SK-N-MC (cell line): ENCODE results near the gene CRYGC.

Source experiments
- DNase-seq: peaks from one replicate; pipeline ENCODE4 v3.0.0-alpha.2; 2011; ENCODE audit warnings: low read depth, low spot score
- H3K27ac ChIP-seq: fragments of 200-600 bp; sonication (generic); 2 replicates; pipeline ENCODE4 v1.5.1; 2016; ENCODE audit warnings: mixed run types
- H3K36me3 ChIP-seq: fragments of 200-600 bp; sonication (generic); 2 replicates; pipeline ENCODE4 v1.6.1; 2017; ENCODE audit warnings: antibody characterized with exemption, low read length, mixed read lengths; ENCODE audit not compliant: insufficient read depth
- H3K4me3 ChIP-seq: fragments of 200-600 bp; sonication (generic); 2 replicates; pipeline ENCODE4 v1.5.1; 2016
- H3K9ac ChIP-seq: fragments of 200-600 bp; sonication (generic); 2 replicates; pipeline ENCODE4 v1.8.0; 2017; ENCODE audit warnings: mixed run types, mixed read lengths; ENCODE audit not compliant: insufficient read length
- H3K9me3 ChIP-seq: fragments of 200-600 bp; sonication (generic); 2 replicates; pipeline ENCODE4 v1.6.1; 2017; ENCODE audit warnings: low read depth, mild to moderate bottlenecking, antibody characterized with exemption, low read length, moderate library complexity, mixed read lengths
- EZH2 ChIP-seq: fragments of 200-600 bp; sonication (generic); IDR thresholded peaks from one replicate; pipeline ENCODE4 v1.6.1; 2017; ENCODE audit warnings: antibody characterized with exemption
- FOXP2 ChIP-seq: optimal IDR thresholded peaks from 2 replicates; pipeline ENCODE3; 2011; ENCODE audit warnings: mild to moderate bottlenecking, moderate library complexity; ENCODE audit not compliant: insufficient read depth; ENCODE audit errors: extremely low read length, control extremely low read depth
- POLR2AphosphoS5 ChIP-seq: IDR thresholded peaks from 2 replicates; pipeline ENCODE4 v1.6.1; 2012; ENCODE audit warnings: mild to moderate bottlenecking, low read depth, low read length, borderline replicate concordance

The CRYGC gene, protein sequence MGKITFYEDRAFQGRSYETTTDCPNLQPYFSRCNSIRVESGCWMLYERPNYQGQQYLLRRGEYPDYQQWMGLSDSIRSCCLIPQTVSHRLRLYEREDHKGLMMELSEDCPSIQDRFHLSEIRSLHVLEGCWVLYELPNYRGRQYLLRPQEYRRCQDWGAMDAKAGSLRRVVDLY

DNA sequence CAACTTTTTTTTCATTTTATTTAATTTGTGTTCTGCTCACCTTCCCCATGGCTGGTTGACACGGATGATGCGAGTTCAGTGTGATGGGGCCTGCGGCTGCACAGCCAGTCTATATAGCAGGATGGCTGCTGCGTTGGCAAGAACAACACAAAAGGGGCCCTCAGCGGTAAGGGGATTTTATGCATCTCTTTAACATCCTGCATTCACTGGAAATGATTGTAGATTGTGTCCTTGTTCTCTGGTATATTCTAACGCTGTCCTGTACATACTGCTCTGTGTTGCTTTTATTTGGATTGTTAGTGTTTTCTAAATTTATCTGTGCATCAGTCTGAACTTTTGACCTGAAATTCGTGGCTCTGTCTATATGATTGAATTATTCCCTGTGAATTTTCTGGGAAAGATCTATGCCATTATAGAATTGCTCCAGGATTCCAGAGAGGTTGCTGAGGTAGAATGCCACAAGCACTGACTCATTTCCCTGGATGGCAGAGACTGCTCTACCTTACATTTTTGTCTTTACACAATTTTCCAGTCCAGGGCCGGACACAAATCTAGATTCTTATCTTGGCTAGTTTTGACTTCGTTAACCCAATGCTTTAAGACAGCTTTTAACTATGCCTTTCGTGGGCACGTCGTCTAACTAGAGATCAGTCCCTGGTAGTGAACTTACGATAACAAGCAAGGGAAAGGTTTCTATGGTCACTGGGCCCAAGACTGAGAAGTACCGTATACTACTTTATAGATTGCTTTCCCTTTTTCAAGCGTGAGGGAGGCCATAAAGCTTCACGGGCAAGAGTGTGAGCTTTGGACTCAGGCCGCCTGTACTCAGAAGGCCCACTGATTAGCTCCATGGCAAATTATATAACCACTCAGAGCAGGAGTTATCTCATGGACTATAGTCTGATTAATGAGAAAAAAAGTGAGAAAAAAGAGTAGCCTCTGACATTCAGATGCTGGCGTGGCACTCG lies at the start of gene CRYGC:
CRYGC (minus strand) TSS at position 85 of the 968 bp plus-strand sequence; CDS start at position 49, 36 bp downstream.
- Histone ChIP-seq H3K4me3 (no peak within 1 kb of the TSS), H3K9me3 (no peaks in the 10 kb centered on the region), H3K9ac (no peak within 1 kb of the TSS), H3K27ac (no peak within 1 kb of the TSS), H3K36me3 (no peaks in the 10 kb centered on the region)
- TF ChIP-seq POLR2AphosphoS5 = no peak
- no peak for TF ChIP-seq FOXP2
- no peak for TF ChIP-seq EZH2
- DNase-seq = no peak

DNA sequence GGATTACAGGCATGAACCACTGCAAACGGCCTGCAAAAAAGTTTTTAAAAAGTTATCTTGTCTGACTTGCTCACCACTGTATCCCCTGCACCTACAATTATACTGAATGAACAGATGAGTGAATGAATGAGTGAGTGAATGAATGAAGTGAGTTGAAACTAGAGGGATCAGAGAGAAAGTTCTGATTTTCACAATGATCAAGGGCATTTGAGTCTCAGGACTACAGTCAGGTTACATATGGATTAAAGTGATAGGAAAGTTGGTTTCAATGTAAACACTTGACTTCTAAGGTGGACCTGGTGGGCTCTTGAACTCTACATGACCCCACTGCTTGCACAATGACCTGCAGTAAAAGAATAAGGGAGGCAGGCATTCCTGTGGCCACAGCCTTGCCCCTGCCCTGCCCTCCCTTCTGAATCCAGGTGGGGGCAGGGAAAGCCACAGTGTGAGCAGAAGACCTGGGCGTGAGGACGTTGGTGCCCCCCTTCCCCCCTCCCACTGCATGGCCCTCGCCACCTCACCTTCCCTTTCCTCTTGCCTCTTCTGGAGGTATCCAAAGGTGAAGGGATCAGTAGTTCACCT lies 49.5 kb upstream of the CRYGC start:
- no peak overlapping the region for H3K27ac ChIP-seq
- no peaks in the 10 kb centered on the region for H3K9me3 ChIP-seq
- no peaks in the 10 kb centered on the region for H3K36me3 ChIP-seq
- H3K4me3 ChIP-seq = no peak overlapping the region
- TF ChIP-seq POLR2AphosphoS5 = no peak
- TF ChIP-seq EZH2 = no peak
- H3K9ac ChIP-seq = no peak overlapping the region
- DNase-seq = no peak

DNA sequence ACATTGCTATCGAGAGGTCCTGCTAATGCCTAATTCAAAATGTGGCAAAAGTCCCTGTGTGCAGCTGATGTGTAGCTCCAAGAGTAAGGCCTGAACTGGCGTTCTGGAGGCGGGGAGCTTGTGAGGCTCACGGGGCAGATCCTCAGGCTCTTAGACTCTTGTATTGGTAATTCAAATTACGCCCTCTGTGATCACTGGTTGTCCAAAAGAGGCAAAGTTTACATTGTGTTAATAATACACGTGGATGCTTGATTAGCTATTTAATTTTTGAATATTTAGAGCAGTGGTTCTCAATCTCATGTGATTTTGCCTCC lies 46.2 kb upstream of the CRYGC start:
- H3K27ac ChIP-seq = no peak overlapping the region
- TF ChIP-seq POLR2AphosphoS5 (no peak), EZH2 (no peak), FOXP2 (no peak)
- peak overlapping the region; percentile 45 for H3K9ac ChIP-seq
- DNase-seq = no peak
- peak overlapping the region; percentile 40 for H3K4me3 ChIP-seq
- no peaks in the 10 kb centered on the region for H3K9me3 ChIP-seq
- no peaks in the 10 kb centered on the region for H3K36me3 ChIP-seq

DNA sequence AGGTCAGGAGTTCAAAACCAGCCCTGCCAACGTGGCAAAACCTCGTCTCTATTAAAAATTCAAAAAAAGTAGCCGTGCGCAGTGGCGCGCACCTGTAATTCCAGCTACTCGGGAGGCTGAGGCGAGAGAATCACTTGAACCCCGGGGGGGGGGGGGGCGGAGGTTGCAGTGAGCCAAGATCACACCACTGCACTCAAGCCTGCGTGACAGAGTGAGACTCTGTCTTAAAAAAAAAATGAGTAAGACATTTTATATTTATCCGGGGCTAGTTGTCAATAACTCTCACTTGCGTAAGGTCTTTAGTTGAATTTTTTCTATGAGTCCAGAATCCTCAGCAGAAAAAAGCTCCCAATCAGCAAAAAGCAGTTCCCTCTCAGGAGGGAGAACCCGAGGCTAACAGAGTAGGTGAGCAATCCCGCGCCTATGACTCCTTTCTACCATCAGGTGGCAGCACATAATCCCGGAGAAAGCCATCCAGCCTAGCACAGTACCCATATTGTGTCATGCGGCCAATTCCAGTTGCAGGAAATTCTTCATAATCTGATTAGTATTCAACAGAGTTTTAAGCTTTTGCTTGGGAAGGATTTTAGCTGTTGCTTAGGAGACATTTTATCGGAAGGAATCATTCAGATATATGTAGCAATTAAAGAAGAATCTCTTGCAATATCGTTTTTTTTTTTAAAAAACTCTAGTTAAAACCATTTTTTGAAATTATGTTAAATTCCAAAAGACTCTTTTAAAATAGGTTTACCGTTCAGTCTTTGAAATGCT lies 45.6 kb upstream of the CRYGC start:
- Histone ChIP-seq H3K9me3 (no peaks in the 10 kb centered on the region), H3K9ac (peak overlapping the region; percentile 45), H3K4me3 (peak overlapping the region; percentile 40), H3K27ac (no peak overlapping the region), H3K36me3 (no peaks in the 10 kb centered on the region)
- peak; percentile 84 for DNase-seq
- no peak for TF ChIP-seq FOXP2
- no peak for TF ChIP-seq EZH2
- TF ChIP-seq POLR2AphosphoS5 = no peak

DNA sequence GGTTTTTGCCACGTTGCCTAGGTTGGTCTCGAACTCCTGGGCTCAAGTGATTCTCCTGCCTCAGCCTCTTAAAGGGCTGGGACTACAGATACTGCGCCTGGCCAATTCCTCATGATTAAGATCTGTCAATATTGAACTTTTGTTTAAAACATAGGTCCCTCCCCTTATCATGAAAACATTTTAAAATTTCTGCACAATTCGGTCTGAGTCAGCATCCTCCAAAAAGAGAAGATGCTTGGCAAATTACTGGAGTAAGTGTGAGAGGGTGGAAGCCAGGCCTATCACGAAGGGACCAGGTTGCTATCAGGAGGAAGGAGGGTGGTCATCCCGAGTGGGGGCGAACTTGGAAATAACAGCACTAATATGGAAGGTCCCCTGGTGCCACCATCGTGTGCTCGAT lies 44.5 kb upstream of the CRYGC start:
- Histone ChIP-seq H3K9me3 (no peaks in the 10 kb centered on the region), H3K36me3 (no peaks in the 10 kb centered on the region), H3K27ac (no peak overlapping the region), H3K9ac (no peak overlapping the region), H3K4me3 (no peak overlapping the region)
- no peak for TF ChIP-seq EZH2
- DNase-seq = no peak

DNA sequence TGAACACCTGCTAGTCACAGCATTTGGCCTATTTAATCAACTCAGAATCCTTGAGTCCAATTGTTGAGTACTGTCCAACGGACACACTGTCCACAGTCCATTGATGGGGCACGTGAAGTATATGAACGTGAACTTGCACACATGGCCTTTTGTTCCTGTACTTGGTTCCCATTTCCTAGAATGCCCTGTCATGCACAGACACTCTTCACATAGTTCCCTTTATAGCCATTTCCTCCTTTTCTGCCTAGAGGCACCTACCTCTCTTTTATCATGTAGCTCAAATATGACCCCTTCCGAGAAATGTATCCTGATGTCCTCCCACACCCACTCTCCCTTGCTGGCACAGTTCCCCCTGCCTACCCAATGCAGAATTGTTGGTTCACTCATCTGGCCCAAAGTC lies 42.5 kb upstream of the CRYGC start:
- no peaks in the 10 kb centered on the region for H3K9me3 ChIP-seq
- no peak for TF ChIP-seq POLR2AphosphoS5
- no peak for TF ChIP-seq FOXP2
- TF ChIP-seq EZH2 = no peak
- no peak overlapping the region for H3K4me3 ChIP-seq
- no peaks in the 10 kb centered on the region for H3K36me3 ChIP-seq
- no peak overlapping the region for H3K9ac ChIP-seq
- no peak overlapping the region for H3K27ac ChIP-seq
- DNase-seq = no peak

DNA sequence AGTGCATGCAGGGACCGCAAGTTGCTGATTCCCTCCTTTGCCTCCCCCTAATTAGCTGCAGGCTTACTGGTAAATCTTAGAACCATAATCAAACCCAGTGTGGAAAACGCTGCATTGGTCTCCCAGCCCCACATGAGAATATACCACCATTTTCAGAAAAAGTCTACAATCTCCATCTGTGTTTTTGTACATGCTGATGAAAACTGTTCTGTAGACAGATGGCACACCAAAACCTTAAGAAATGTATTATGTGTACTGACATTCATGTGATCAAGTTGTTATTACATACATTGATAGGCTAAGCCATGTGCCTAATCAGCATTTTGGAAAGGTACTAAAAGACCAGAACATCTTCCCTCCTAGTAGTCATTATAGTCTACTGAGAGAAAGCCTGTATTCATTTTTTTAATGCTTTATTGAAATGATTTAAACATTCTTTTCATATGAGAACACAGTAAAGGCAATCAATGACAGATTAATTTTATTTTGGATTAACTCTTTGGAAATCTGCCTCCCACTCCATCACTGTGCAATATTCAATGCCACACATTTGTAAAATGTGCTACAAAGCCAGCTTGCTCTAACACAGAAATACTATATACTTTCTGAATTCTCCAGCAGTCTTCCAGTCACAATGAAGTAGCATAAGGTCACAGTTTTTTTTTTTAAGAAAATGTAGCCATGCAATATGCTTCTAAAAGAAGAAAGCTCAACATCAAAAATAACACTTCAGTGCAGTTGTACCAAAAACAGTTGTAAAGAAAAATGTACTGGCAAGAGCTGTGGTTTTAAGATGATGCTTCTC lies 35.5 kb upstream of the CRYGC start:
- Histone ChIP-seq H3K36me3 (no peaks in the 10 kb centered on the region), H3K27ac (no peak overlapping the region), H3K9ac (no peak overlapping the region), H3K4me3 (no peak overlapping the region), H3K9me3 (no peaks in the 10 kb centered on the region)
- TF ChIP-seq POLR2AphosphoS5 (no peak), FOXP2 (no peak), EZH2 (no peak)
- DNase-seq = no peak

DNA sequence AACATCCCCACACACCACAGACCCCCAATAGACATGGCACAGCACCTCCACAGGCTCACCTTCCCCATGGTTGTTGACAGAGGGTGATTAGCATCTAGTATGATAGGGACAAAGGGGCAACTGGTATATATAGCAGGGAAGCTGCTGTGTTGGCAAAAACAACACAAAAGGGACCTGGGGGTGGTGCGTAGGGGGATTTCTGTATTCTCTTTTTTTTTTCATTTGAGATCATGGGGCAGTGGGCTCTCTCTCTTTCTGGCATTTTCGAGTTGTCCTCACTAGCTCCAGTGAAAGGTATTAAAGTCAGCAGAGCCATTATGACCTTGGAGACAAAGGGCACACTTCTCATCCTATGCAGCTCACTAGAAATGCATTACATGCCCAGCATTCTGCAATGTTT lies 33.9 kb upstream of the CRYGC start, which contains the start of gene CRYGA:
CRYGA (minus strand) TSS at position 101 of the 400 bp plus-strand sequence; CDS start at position 68, 33 bp downstream.
- TF ChIP-seq EZH2 (no peak), POLR2AphosphoS5 (no peak), FOXP2 (no peak)

More for the DNA sequence above, 33.9 kb upstream of the CRYGC start, which contains the start of gene CRYGA:
- Histone ChIP-seq H3K9me3 (no peaks in the 10 kb centered on the region), H3K4me3 (no peak within 1 kb of the TSS), H3K9ac (no peak within 1 kb of the TSS), H3K36me3 (no peaks in the 10 kb centered on the region), H3K27ac (no peak within 1 kb of the TSS)
- no peak for DNase-seq
